Liver (tissue), 9 donors: ENCODE results near the gene ELP4. TPM values are rescaled to one million over a fixed set of nuclear protein-coding genes. Genes with fewer than 3 reads are reported as not detected.

Experiments used
- DNase-seq: peaks from one replicate; pipeline ENCODE4 v3.0.0-alpha.2; 2017; ENCODE audit warnings: low spot score
- H3K27ac ChIP-seq, 2 donors: one replicate each; pipeline ENCODE4 v1.7.0; 2013; ENCODE audit warnings: inconsistent platforms in 2 of 2, low read length in 2 of 2, control low read depth in 1 of 2, low read depth in 1 of 2, mild to moderate bottlenecking in 1 of 2
- H3K27me3 ChIP-seq, 4 donors: one replicate each; pipeline versions ENCODE4 v1.6.1 to v1.7.0; 2013; ENCODE audit warnings: low read length in 3 of 4, inconsistent platforms in 1 of 4, mild to moderate bottlenecking in 1 of 4, moderate library complexity in 1 of 4; ENCODE audit not compliant: control insufficient read depth in 4 of 4, insufficient read depth in 4 of 4
- H3K36me3 ChIP-seq, 4 donors: one replicate each; pipeline versions ENCODE4 v1.6.1 to v1.7.0; 2013; ENCODE audit warnings: low read length in 3 of 4, mild to moderate bottlenecking in 3 of 4, low read depth in 1 of 4, moderate library complexity in 1 of 4; ENCODE audit not compliant: control insufficient read depth in 4 of 4, insufficient read depth in 3 of 4
- H3K4me1 ChIP-seq, 4 donors: one replicate each; pipeline versions ENCODE4 v1.6.1 to v1.7.0; 2013; ENCODE audit warnings: low read length in 3 of 4, mild to moderate bottlenecking in 3 of 4, moderate library complexity in 1 of 4; ENCODE audit not compliant: control insufficient read depth in 4 of 4, insufficient read depth in 4 of 4
- H3K4me3 ChIP-seq, 3 donors: one replicate each; pipeline versions ENCODE4 v1.6.1 to v1.7.0; 2013; ENCODE audit warnings: low read length in 3 of 3, control low read depth in 1 of 3, low read depth in 1 of 3, mild to moderate bottlenecking in 1 of 3
- H3K9ac ChIP-seq, 2 donors: one replicate each; pipeline ENCODE4 v1.7.0; 2013; ENCODE audit warnings: low read length in 2 of 2, mild to moderate bottlenecking in 2 of 2, moderate library complexity in 2 of 2, control low read depth in 1 of 2, low read depth in 1 of 2
- H3K9me3 ChIP-seq, 4 donors: one replicate each; pipeline versions ENCODE4 v1.6.1 to v1.7.0; 2013; ENCODE audit warnings: low read length in 3 of 4; ENCODE audit not compliant: control insufficient read depth in 4 of 4
- EGR1 ChIP-seq, 2 donors: IDR thresholded peaks; 2 replicates each; pipeline ENCODE4 v1.6.1; 2016 to 2018; ENCODE audit warnings: antibody characterized with exemption in 2 of 2, low read depth in 2 of 2
- FOXA1 ChIP-seq: IDR thresholded peaks from 2 replicates; pipeline ENCODE4 v1.6.1; 2016; ENCODE audit warnings: antibody characterized with exemption
- FOXA2 ChIP-seq: IDR thresholded peaks from 2 replicates; pipeline ENCODE4 v1.6.1; 2016; ENCODE audit warnings: antibody characterized with exemption
- GABPA ChIP-seq, 2 donors: IDR thresholded peaks in 1 of 2; conservative IDR thresholded peaks in 1 of 2; 2 replicates each; pipeline ENCODE4 v1.6.1; 2016; ENCODE audit warnings: antibody characterized with exemption in 2 of 2, mild to moderate bottlenecking in 1 of 2, moderate library complexity in 1 of 2
- HNF4A ChIP-seq, 2 donors: conservative IDR thresholded peaks; 2 replicates each; pipeline ENCODE4 v1.6.1; 2016; ENCODE audit warnings: antibody characterized with exemption in 2 of 2, mild to moderate bottlenecking in 2 of 2
- HNF4G ChIP-seq: IDR thresholded peaks from 2 replicates; pipeline ENCODE4 v1.6.1; 2016; ENCODE audit warnings: antibody characterized with exemption
- NR2F2 ChIP-seq: IDR thresholded peaks from 2 replicates; pipeline ENCODE4 v1.6.1; 2016; ENCODE audit warnings: antibody characterized with exemption
- RAD21 ChIP-seq, 2 donors: IDR thresholded peaks; 2 replicates each; pipeline ENCODE4 v1.6.1; 2016; ENCODE audit warnings: antibody characterized with exemption in 2 of 2, mild to moderate bottlenecking in 2 of 2
- RXRA ChIP-seq, 2 donors: IDR thresholded peaks; 2 replicates each; pipeline ENCODE4 v1.6.1; 2017 to 2018; ENCODE audit warnings: antibody characterized with exemption in 2 of 2, mild to moderate bottlenecking in 1 of 2
- SP1 ChIP-seq: IDR thresholded peaks from 2 replicates; pipeline ENCODE4 v1.6.1; 2018; ENCODE audit warnings: antibody characterized with exemption, mild to moderate bottlenecking
- TAF1 ChIP-seq: conservative IDR thresholded peaks from 2 replicates; pipeline ENCODE4 v1.6.1; 2016; ENCODE audit warnings: antibody characterized with exemption, mild to moderate bottlenecking
- YY1 ChIP-seq: IDR thresholded peaks from 2 replicates; pipeline ENCODE4 v1.6.1; 2016; ENCODE audit warnings: antibody characterized with exemption, mild to moderate bottlenecking
- WGBS: extraction: QIAGEN DNeasy Blood & Tissue Kit; methylation state at CpG from one replicate; pipeline ENCODE4 v1.1.7; 2013; 5-methylcytosine and 5-hydroxymethylcytosine counted together
- polyA plus RNA-seq, 2 donors: library from polyadenylated mRNA; stranded (reverse) in 1 of 2; unstranded in 1 of 2; fragments of 200-250 nt in 1 of 2; fragments of >200 nt in 1 of 2; fragmentation: Nextera tagmentation in 1 of 2; extraction: Ambion mirVana in 1 of 2; gene quantifications; one replicate each; pipeline versions ENCODE4 v1.2.1 to v1.2.3, GENCODE V29; 2013 to 2015
- total RNA-seq, 2 donors: library from RNA; depleted of rRNA; stranded (reverse); fragments of >200 nt; gene quantifications; one replicate each; pipeline ENCODE4 v1.2.3, GENCODE V29; 2014
- TF ChIP-seq, protein P1 (sequence below): fragments of 150-350 bp; IDR thresholded peaks from 2 replicates; pipeline ENCODE4 v1.5.1; 2017; ENCODE audit warnings: improper control_type of control experiment, low read depth, low read length; ENCODE audit not compliant: missing input control
- TF ChIP-seq, protein P2 (sequence below): IDR thresholded peaks from 2 replicates; pipeline ENCODE4 v1.6.1; 2016; ENCODE audit warnings: antibody characterized with exemption
- TF ChIP-seq, protein P3 (sequence below): IDR thresholded peaks from 2 replicates; pipeline ENCODE4 v1.6.1; 2016; ENCODE audit warnings: antibody characterized with exemption
- TF ChIP-seq, protein P4 (sequence below): IDR thresholded peaks from 2 replicates; pipeline ENCODE4 v1.6.1; 2016; ENCODE audit warnings: antibody characterized with exemption
- TF ChIP-seq, protein P5 (sequence below): IDR thresholded peaks from 2 replicates; pipeline ENCODE4 v1.6.1; 2016; ENCODE audit warnings: antibody characterized with exemption, mild to moderate bottlenecking
- donor health status: healthy.
- donor health status: healthy.
- donor health status: healthy.
- donor health status: healthy.
- donor health status: healthy.

Gene ELP4
- total and polyA plus RNA-seq, 4 donors = 6.0 to 18.8 (median 12.5) TPM

DNA sequence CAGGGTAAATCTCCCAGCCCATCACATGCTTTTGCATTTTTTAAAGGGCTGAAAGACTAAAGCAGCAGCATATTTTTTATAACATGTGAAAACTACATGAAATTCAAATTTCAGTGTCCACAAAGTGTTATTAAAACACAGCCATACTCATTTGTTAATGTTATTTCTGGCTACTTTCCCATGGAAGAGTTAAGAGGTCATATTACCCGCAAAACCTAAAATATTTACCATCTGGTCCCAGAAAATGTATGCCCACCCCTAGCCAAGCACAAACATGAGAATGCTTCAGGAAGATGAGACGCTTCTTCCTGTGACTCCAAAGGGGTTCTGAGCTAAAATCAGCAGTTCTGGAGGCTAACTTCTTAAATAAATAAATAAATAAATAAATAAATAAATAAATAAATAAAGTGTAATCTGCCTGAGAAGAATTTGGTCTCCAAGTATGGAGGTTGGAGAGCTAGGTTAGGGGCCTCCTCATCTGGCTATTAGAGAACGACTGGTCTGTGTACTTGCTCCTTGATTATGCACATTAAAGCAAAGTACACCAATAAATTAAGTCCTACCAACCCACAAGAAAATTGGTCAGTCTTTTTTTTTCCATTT is 9.9 kb upstream of the ELP4 start (continued):
- TF ChIP-seq, protein P1, sequence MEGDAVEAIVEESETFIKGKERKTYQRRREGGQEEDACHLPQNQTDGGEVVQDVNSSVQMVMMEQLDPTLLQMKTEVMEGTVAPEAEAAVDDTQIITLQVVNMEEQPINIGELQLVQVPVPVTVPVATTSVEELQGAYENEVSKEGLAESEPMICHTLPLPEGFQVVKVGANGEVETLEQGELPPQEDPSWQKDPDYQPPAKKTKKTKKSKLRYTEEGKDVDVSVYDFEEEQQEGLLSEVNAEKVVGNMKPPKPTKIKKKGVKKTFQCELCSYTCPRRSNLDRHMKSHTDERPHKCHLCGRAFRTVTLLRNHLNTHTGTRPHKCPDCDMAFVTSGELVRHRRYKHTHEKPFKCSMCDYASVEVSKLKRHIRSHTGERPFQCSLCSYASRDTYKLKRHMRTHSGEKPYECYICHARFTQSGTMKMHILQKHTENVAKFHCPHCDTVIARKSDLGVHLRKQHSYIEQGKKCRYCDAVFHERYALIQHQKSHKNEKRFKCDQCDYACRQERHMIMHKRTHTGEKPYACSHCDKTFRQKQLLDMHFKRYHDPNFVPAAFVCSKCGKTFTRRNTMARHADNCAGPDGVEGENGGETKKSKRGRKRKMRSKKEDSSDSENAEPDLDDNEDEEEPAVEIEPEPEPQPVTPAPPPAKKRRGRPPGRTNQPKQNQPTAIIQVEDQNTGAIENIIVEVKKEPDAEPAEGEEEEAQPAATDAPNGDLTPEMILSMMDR = no peak
- TF ChIP-seq, protein P2, sequence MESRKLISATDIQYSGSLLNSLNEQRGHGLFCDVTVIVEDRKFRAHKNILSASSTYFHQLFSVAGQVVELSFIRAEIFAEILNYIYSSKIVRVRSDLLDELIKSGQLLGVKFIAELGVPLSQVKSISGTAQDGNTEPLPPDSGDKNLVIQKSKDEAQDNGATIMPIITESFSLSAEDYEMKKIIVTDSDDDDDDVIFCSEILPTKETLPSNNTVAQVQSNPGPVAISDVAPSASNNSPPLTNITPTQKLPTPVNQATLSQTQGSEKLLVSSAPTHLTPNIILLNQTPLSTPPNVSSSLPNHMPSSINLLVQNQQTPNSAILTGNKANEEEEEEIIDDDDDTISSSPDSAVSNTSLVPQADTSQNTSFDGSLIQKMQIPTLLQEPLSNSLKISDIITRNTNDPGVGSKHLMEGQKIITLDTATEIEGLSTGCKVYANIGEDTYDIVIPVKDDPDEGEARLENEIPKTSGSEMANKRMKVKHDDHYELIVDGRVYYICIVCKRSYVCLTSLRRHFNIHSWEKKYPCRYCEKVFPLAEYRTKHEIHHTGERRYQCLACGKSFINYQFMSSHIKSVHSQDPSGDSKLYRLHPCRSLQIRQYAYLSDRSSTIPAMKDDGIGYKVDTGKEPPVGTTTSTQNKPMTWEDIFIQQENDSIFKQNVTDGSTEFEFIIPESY = no peak
- TF ChIP-seq YY1 = no peak

DNA sequence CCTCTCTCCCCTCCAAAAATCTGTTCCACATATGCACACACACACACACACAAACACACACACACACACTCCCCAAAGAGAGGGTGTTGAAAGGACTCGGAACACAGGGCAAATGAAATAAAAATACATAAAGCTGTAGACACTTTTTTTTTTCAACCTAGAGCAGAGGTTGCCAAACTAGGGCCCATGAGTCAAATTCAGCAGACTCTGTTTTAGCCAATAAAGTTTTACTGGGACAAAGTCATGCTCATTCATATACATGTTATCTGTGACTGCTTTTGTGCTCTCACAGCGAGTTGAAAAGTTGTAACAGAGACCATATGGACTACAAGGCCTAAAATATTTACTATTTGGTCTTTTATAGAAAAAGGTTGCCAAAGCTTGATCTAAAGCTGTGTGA is 9.0 kb upstream of the ELP4 start:
- WGBS = 85% methylated on average over 2 of the region's 2 CpGs
- DNase-seq = no peak
- Histone ChIP-seq H3K36me3 (no peaks in the 10 kb centered on the region), H3K9me3 (no peaks in the 10 kb centered on the region), H3K9ac (no peak overlapping the region), H3K4me1 (peaks cover 0 to under 1% (median 0%) of the 10 kb centered on the region in 4 donors), H3K27ac (no peak overlapping the region), H3K4me3 (no peak overlapping the region), H3K27me3 (no peaks in the 10 kb centered on the region)
- TF ChIP-seq FOXA2 (no peak), EGR1 (IDR thresholded peaks at IDR 0.05; ENCODE audit: low read depth in 2 of 2) (no peak), FOXA1 (no peak), RXRA (IDR thresholded peaks at IDR 0.05) (no peak), SP1 (no peak), RAD21 (IDR thresholded peaks at IDR 0.05) (no peak), NR2F2 (no peak), YY1 (no peak), HNF4G (no peak), HNF4A (conservative IDR thresholded peaks at IDR 0.05) (no peak), GABPA (IDR thresholded peaks at IDR 0.05 in 1 of 2, conservative IDR thresholded peaks at IDR 0.05 in 1 of 2) (no peak), TAF1 (no peak)
- TF ChIP-seq, protein P2 = no peak
- TF ChIP-seq, protein P1 = no peak
- TF ChIP-seq, protein P3, sequence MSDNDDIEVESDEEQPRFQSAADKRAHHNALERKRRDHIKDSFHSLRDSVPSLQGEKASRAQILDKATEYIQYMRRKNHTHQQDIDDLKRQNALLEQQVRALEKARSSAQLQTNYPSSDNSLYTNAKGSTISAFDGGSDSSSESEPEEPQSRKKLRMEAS = no peak
- TF ChIP-seq, protein P4, sequence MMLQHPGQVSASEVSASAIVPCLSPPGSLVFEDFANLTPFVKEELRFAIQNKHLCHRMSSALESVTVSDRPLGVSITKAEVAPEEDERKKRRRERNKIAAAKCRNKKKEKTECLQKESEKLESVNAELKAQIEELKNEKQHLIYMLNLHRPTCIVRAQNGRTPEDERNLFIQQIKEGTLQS = no peak
- TF ChIP-seq, protein P5, sequence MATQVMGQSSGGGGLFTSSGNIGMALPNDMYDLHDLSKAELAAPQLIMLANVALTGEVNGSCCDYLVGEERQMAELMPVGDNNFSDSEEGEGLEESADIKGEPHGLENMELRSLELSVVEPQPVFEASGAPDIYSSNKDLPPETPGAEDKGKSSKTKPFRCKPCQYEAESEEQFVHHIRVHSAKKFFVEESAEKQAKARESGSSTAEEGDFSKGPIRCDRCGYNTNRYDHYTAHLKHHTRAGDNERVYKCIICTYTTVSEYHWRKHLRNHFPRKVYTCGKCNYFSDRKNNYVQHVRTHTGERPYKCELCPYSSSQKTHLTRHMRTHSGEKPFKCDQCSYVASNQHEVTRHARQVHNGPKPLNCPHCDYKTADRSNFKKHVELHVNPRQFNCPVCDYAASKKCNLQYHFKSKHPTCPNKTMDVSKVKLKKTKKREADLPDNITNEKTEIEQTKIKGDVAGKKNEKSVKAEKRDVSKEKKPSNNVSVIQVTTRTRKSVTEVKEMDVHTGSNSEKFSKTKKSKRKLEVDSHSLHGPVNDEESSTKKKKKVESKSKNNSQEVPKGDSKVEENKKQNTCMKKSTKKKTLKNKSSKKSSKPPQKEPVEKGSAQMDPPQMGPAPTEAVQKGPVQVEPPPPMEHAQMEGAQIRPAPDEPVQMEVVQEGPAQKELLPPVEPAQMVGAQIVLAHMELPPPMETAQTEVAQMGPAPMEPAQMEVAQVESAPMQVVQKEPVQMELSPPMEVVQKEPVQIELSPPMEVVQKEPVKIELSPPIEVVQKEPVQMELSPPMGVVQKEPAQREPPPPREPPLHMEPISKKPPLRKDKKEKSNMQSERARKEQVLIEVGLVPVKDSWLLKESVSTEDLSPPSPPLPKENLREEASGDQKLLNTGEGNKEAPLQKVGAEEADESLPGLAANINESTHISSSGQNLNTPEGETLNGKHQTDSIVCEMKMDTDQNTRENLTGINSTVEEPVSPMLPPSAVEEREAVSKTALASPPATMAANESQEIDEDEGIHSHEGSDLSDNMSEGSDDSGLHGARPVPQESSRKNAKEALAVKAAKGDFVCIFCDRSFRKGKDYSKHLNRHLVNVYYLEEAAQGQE = no peak
